Effector memory CD8-positive, alpha-beta T cell (primary cell): ENCODE data around the gene CACNG4.

Experiments used
- ATAC-seq: fragments of 150-1000 bp; cut with Tn5 transposase; replicated peaks from 2 replicates; pipeline ENCODE4 v1.10.0; 2021; ENCODE audit warnings: mild to moderate bottlenecking, moderate library complexity
- DNase-seq, 3 experiments: peaks; one replicate each; pipeline ENCODE4 v3.0.0; 2021
- H3K27ac Mint-ChIP-seq, 2 donors: one replicate each; pipeline ENCODE4 v1.8.0; 2022; ENCODE audit warnings: mild to moderate bottlenecking in 2 of 2, mixed read lengths in 2 of 2, moderate library complexity in 2 of 2
- H3K27me3 Mint-ChIP-seq, 2 donors: one replicate each; pipeline ENCODE4 v1.8.0; 2022; ENCODE audit warnings: mixed read lengths in 2 of 2
- H3K36me3 Mint-ChIP-seq: one replicate; pipeline ENCODE4 v1.8.0; 2022; ENCODE audit warnings: mild to moderate bottlenecking, moderate library complexity, mixed read lengths; ENCODE audit not compliant: insufficient read depth
- H3K4me1 Mint-ChIP-seq, 2 donors: one replicate each; pipeline ENCODE4 v1.8.0; 2022; ENCODE audit warnings: low read depth in 2 of 2, mixed read lengths in 2 of 2
- H3K4me3 Mint-ChIP-seq, 2 donors: one replicate each; pipeline ENCODE4 v1.8.0; 2022; ENCODE audit warnings: mild to moderate bottlenecking in 2 of 2, mixed read lengths in 2 of 2, moderate library complexity in 2 of 2
- H3K9me3 Mint-ChIP-seq, 2 donors: one replicate each; pipeline ENCODE4 v1.8.0; 2022; ENCODE audit warnings: mixed read lengths in 2 of 2

Gene CACNG4

DNA sequence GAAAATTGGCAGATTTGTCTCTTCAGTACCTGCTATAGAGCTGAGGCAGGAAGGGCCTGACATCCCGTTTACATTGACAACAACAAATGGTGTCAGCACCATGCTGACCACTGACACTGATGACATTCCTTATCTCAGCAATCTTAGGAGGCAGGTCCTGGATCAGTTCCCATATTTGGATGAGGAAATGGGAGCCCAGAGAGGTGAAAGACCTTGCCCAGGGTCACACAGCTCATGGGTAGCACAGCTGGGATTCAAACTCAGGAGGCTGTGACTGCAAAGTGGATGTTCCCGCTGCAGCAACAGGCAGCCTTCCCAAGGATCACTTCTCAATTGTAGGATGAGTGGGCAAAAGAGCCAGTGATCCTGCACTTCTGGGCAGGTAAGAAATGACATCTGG is 30.5 kb upstream of the CACNG4 start:
- no peak for ATAC-seq
- Mint-ChIP-seq H3K27ac (no peak overlapping the region), H3K9me3 (peaks cover 0 to 9% of the 10 kb centered on the region in 2 donors), H3K4me3 (no peak overlapping the region), H3K27me3 (peaks cover 49 to 80% of the 10 kb centered on the region in 2 donors), H3K4me1 (no peaks in the 10 kb centered on the region), H3K36me3 (no peaks in the 10 kb centered on the region)
- DNase-seq, result no peak

DNA sequence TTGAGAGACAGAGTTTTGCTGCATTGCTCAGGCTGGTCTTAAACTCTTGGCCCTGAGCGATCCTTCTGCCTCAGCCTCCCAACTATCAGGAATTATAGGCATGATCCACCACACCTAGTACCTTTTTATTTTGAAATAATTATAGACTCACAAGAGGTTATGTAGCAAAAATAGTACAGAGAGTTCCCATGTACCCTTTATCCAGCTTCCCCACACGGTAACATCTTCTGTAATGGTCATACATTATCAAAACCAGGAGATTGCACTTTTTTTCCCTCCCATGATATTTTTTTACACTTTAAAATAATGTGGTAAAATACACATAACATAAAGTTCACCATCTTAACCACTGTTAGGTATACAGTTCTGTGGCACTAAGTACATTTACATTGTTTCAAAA is 28.8 kb upstream of the CACNG4 start:
- DNase-seq (no peak), ATAC-seq (no peak)
- peaks cover 0 to 9% of the 10 kb centered on the region in 2 donors for H3K9me3 Mint-ChIP-seq
- H3K4me1 Mint-ChIP-seq, result no peaks in the 10 kb centered on the region
- no peak overlapping the region for H3K27ac Mint-ChIP-seq
- no peak overlapping the region for H3K4me3 Mint-ChIP-seq
- peaks cover 61 to 80% of the 10 kb centered on the region in 2 donors for H3K27me3 Mint-ChIP-seq
- H3K36me3 Mint-ChIP-seq, result no peaks in the 10 kb centered on the region

DNA sequence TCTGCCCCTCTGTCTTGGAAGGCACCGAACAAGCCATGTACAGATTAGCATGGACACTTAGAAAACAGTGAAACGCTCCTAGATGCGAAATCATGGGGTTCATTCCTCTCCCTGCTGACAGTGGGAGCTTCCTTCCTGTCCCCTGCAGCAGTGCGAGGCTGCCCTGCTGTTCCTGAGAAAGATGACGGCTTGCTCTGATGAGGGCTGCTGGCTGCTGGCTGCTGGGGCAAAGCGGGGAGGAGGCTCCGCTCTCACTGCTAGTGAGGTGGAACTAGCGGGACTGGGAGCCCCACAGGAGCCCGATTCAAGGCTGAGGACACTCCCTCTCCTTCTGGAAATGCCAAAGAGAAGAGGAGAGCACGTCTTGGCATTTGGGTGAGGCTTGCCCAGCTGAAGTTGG is 25.9 kb upstream of the CACNG4 start:
- ATAC-seq (no peak), DNase-seq (no peak)
- Mint-ChIP-seq H3K4me3 (no peak overlapping the region), H3K9me3 (peaks cover 0 to 9% of the 10 kb centered on the region in 2 donors), H3K27me3 (peaks cover 76 to 82% of the 10 kb centered on the region in 2 donors), H3K4me1 (no peaks in the 10 kb centered on the region), H3K36me3 (no peaks in the 10 kb centered on the region), H3K27ac (no peak overlapping the region)

DNA sequence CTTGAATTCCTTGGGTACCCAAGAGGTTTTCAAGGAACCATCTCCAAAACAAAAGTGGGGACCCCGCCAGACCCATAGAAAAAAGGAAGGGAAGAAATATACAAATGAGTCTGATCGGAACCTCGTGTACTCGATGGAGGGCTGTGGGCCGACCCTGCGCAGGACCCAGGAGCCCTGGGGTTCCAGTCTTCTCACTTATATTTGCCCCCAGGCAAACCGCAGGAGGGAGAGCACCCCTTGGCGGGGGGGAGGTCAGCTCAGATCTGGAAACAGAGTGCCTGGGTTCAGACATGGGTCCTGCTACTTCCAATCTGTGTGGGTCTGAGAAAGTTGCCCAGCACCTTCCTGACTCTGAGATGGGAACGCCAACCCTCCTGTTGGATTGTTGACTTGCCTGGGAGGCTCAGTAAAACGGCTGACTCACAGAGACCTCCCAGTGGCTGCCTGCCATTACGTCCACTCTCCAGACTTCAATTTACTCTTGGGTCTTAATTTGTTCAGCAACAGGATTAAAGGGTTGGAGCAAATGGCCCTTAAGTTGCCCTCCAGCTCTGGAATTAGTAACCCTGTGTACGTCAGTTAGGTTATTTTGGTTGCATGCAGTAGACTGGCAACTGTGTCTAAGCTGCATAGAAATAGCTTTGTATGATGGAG is 24.9 kb upstream of the CACNG4 start:
- no peak for ATAC-seq
- no peak for DNase-seq
- H3K4me3 Mint-ChIP-seq, result no peak overlapping the region
- H3K27ac Mint-ChIP-seq, result no peak overlapping the region
- H3K27me3 Mint-ChIP-seq, result peaks cover 86 to 91% of the 10 kb centered on the region in 2 donors
- peaks cover 0 to 5% of the 10 kb centered on the region in 2 donors for H3K4me1 Mint-ChIP-seq
- H3K36me3 Mint-ChIP-seq, result no peaks in the 10 kb centered on the region
- peaks cover 0 to 9% of the 10 kb centered on the region in 2 donors for H3K9me3 Mint-ChIP-seq

DNA sequence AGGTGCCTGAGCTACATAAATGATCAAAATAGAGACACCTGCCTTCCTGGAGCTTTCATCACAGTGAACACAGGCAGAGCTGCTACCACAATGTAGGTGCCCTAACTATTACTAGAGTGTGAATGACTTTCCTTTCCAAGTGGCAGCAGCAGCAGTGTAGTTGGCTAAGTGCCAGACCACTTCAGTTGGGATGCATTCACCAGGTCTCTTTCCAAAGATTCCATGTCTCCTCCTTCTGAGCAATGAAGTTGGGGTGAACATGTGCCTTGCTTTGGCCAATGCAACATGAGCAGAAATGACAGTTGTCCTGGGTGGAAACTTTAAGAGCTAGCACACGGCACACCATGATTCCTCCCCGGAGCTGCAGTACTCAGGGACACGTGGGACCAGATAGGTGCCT is 23.3 kb upstream of the CACNG4 start:
- Mint-ChIP-seq H3K9me3 (peaks cover 0 to 9% of the 10 kb centered on the region in 2 donors), H3K4me3 (no peak overlapping the region), H3K27me3 (peaks cover 97 to 100% of the 10 kb centered on the region in 2 donors), H3K27ac (no peak overlapping the region), H3K4me1 (peaks cover 0 to 5% of the 10 kb centered on the region in 2 donors), H3K36me3 (no peaks in the 10 kb centered on the region)
- no peak for DNase-seq
- no peak for ATAC-seq

DNA sequence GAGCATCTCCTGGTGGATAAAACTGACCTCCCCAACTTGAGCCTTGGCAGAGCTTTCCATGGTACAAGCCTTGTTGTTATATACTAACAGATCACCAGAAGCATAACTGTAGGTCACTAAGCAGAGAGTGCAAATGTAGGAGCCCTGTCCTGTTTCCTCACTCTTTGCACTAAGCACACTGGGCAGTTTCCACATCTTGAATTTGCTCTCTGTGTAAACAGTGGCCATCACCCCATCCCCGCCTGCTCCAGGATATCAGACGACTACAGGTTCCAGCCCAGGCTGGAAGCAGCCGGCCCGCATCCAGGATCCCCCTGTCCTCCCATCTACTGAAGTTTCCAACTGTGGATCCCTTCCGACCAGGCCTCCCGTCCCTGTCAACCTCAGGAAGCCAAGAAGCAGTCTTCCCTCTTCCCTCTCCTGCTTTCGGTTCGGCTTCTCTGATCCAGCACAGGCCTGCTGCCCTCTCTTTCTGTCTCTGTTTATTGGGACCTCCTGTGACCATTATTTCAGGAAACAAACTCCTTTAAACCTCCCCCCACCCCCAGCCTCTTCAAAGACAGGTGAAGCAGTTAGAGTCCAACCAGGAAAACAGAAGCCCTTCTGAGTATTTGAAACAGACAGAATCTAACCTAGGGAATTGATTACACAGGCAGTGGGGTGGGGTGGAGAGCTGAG is 22.6 kb upstream of the CACNG4 start:
- no peak for DNase-seq
- Mint-ChIP-seq H3K9me3 (peaks cover 0 to 9% of the 10 kb centered on the region in 2 donors), H3K36me3 (no peaks in the 10 kb centered on the region), H3K27ac (no peak overlapping the region), H3K4me1 (peaks cover 0 to 5% of the 10 kb centered on the region in 2 donors), H3K27me3 (peaks cover 97 to 100% of the 10 kb centered on the region in 2 donors), H3K4me3 (no peak overlapping the region)
- ATAC-seq, result no peak

DNA sequence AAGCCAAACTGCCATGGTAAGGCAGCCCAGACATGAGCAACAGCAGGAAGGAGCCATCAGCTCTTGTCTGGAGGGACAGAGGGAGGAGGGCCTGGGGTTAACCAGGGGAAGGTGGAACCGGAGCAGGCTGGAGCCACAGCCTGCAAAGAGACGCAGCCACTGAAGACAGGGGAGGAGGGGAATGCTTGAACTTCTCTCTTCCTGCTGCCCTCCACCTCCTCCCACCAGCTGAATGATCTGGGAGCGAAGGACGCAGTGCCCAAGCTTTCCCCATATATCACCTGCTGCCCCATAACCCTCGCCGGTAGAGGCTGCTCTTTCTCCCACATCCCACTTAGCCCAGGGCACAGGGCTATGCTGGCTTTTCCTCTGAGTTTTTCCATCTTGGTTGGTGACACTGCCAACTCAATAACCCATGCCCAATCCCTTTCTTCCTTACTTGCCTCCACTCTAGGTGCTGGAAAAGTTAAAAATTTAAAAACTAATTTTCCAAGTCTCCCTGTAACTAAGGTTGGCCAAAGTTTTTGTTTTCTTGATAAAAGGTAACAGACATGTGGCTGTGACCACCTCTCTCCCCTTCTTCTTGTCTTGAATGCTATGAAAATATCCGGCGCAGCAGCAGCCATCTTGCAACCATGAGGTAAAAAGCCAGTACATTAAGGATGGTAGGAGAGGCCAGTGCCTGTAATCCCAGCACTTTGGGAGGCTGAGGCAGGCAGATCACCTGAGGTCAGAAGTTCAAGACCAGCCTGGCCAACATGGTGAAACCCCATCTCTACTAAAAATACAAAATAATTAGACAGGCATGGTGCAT is 21.8 kb upstream of the CACNG4 start:
- H3K9me3 Mint-ChIP-seq, result peaks cover 0 to 9% of the 10 kb centered on the region in 2 donors
- peaks cover 93 to 98% of the 10 kb centered on the region in 2 donors for H3K27me3 Mint-ChIP-seq
- H3K4me3 Mint-ChIP-seq, result no peak overlapping the region
- no peak for DNase-seq
- ATAC-seq, result no peak
- no peaks in the 10 kb centered on the region for H3K36me3 Mint-ChIP-seq
- no peak overlapping the region for H3K27ac Mint-ChIP-seq
- peaks cover 0 to 5% of the 10 kb centered on the region in 2 donors for H3K4me1 Mint-ChIP-seq

DNA sequence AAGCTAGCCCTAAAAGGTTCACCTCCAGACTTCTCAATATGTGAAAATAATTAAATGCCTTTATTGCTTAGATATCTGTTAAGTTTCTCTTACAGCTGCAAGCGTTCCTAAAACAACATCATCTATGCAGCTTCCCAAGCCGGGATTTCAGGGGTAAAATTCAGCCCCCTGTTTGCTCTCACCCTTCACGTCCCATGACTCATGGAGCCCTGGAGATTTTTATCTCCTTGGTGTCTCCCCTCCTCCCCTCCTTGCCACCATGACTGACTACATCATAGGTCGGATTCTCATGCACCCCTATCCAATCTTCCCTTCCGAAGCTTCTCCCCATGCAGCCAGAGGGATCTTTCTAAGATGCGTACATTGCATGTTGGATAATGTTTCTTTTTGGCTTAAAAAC is 21.0 kb upstream of the CACNG4 start:
- peaks cover 0 to 5% of the 10 kb centered on the region in 2 donors for H3K4me1 Mint-ChIP-seq
- no peaks in the 10 kb centered on the region for H3K36me3 Mint-ChIP-seq
- H3K27ac Mint-ChIP-seq, result no peak overlapping the region
- no peak for ATAC-seq
- H3K4me3 Mint-ChIP-seq, result no peak overlapping the region
- H3K9me3 Mint-ChIP-seq, result peaks cover 0 to under 1% of the 10 kb centered on the region in 2 donors
- H3K27me3 Mint-ChIP-seq, result peaks cover 89 to 95% of the 10 kb centered on the region in 2 donors
- DNase-seq, result no peak

DNA sequence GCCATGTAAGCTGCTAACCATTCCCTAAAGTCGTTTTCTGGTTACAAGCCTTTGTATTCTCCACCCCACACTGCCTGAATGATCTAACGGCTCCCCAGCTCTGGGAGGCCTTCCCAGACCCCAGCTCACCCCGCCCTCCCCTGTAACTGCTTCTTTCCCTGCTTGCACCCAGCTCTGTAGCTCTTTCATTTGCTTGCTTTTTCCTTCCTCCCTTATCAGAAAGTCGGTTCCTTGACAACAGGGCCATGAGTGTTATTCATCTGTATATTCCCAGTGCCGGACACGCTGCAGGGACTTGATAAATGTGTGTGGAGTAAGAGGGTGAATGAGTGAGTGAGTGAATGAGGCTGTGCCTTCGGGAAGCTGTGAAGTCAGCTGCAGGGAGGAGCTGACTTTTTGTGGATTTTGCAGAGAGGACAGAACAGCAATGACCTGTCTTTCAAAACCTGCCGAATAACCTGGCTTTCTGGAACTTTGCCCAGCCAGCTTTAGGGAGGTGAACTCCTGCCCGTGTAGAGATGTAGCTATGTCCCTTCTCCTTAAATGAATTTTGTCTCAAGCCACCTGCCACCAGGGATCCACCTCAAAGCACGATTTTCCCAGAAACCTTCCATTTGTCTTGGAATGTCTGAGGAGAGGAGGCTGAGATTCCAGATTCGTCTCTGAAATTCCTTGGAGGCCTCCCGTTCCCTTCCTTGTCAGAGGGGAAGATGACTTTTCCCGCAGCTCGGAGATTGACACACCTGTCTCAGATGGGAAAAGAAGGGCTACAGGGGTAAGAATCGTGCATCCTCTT is 20.0 kb upstream of the CACNG4 start:
- peaks cover 88 to 95% of the 10 kb centered on the region in 2 donors for H3K27me3 Mint-ChIP-seq
- H3K9me3 Mint-ChIP-seq, result no peaks in the 10 kb centered on the region
- no peak for ATAC-seq
- no peak for DNase-seq
- H3K27ac Mint-ChIP-seq, result no peak overlapping the region
- H3K36me3 Mint-ChIP-seq, result no peaks in the 10 kb centered on the region
- peaks cover 0 to 5% of the 10 kb centered on the region in 2 donors for H3K4me1 Mint-ChIP-seq
- no peak overlapping the region for H3K4me3 Mint-ChIP-seq

DNA sequence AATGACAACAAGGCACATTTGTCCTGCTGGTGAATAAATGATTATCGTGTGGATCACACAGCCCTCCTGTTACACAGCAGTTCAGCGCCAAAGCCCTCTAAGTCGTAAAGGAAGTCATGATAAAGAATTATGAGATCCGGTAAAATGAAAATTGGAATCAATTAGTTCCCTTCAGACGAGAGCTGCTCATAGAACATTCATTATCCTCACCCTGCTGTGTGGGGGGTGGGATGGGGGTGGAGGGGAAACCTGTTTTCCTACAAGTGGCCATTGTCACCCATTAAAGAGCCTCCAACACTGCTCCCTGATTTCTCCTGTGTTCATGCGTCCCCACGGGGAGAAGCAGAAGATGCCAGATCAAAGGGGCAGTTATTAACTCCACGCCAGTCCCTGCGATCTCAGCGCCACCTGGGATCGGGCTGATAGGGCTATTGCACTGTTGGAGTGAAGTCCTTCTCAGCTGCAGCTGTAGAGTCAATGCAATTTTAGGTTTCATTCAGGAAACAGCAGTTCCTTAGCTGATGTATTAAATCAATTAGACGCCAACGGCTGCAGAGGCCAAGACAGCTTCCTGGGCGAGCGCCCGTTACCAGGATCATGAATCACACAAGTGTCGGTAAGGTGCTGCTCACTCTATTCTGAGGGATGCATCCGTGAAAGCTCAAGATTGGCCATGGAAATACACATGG is 19.2 kb upstream of the CACNG4 start:
- Mint-ChIP-seq H3K36me3 (no peaks in the 10 kb centered on the region), H3K27me3 (peaks cover 88 to 95% of the 10 kb centered on the region in 2 donors), H3K4me3 (no peak overlapping the region)

DNA sequence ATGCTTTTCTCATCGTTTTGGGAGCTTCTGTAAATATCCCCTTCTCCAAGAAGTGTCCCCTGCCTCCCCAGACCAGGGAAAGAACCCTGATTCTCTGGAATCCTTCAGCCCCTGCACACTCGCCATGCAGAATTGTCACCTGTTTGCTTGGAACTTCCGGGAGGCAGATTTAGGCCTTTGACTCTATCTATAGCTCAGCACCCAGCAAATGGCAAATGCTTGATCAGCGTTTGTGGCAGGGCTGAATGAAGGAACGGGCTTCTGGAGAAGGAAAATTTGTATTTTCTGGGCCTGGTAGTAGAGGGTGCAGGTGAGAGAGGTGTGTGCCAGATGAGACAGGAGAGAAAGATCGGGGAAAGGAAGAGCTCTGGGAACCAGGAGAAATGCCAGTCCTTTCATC is 18.3 kb upstream of the CACNG4 start:
- ATAC-seq (no peak), DNase-seq (no peak)
- no peaks in the 10 kb centered on the region for H3K36me3 Mint-ChIP-seq
- H3K9me3 Mint-ChIP-seq, result no peaks in the 10 kb centered on the region
- peaks cover 0 to 5% of the 10 kb centered on the region in 2 donors for H3K4me1 Mint-ChIP-seq
- H3K27me3 Mint-ChIP-seq, result peaks cover 86 to 95% of the 10 kb centered on the region in 2 donors
- H3K4me3 Mint-ChIP-seq, result no peak overlapping the region
- H3K27ac Mint-ChIP-seq, result no peak overlapping the region

More for the DNA sequence above, 19.2 kb upstream of the CACNG4 start:
- Mint-ChIP-seq H3K4me1 (peaks cover 0 to 5% of the 10 kb centered on the region in 2 donors), H3K9me3 (no peaks in the 10 kb centered on the region), H3K27ac (no peak overlapping the region)
- no peak for ATAC-seq
- no peak for DNase-seq

DNA sequence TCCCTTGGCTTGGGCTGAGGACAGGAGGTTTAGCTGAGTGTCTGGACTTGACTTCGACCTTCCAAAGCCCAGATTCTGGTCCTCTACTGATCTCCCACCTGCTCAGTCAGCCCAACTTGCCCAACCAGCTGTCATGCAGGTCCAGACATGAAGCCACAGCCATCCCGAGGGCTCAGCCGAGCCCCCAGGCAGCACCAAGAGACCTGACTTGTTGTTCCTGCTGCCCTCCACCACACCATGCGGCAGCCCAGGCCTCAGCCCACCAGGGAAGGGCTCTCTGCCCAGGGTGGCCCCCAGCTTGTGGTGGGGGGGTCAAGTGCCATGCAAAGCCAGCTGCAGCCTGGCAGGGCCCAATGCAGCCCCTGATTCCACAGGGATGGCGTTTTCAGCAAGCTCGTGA is 17.2 kb upstream of the CACNG4 start:
- no peak for ATAC-seq
- peaks cover 75 to 85% of the 10 kb centered on the region in 2 donors for H3K27me3 Mint-ChIP-seq

More for the DNA sequence above, 17.2 kb upstream of the CACNG4 start:
- Mint-ChIP-seq H3K9me3 (no peaks in the 10 kb centered on the region), H3K4me1 (peaks cover 0 to 5% of the 10 kb centered on the region in 2 donors), H3K4me3 (no peak overlapping the region), H3K27ac (no peak overlapping the region), H3K36me3 (no peaks in the 10 kb centered on the region)
- DNase-seq, result no peak
